ENCODE data around the gene PHYKPL. TPM values are rescaled to one million over a fixed set of nuclear protein-coding genes. Genes with fewer than 3 reads are reported as not detected.

PHYKPL gene
- total RNA-seq, 2 donors from 2014 or later: 43.4 to 135 TPM

DNA sequence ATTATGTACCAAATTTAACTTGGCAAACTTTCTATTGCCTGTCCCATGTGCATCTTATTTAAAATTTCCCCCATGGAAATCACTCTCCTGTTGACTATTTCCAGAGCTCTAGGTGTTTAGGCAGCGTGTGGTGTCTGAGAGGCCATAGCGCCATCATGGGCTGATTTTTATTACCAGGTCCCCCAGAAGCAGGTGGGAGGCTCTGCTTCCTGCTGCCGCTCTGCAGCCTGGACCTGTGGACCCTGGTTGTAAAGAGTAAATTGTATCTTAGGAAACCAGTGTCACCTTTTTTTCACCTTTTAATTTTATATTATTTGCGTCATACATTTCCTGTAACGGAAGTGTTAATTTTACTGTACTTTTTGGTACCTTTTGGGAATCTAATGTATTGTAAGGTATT, 21.9 kb downstream of the PHYKPL start:
- 85% methylated on average over 5 of the region's 5 CpGs for WGBS
- no peaks in the 10 kb centered on the region for H3K9me3 ChIP-seq
- H3K4me3 ChIP-seq: no peak overlapping the region
- TF ChIP-seq POLR2AphosphoS5 (IDR thresholded peaks at IDR 0.05) (no peak), POLR2A (IDR thresholded peaks at IDR 0.05) (no peak)
- TF ChIP-seq, protein P1, sequence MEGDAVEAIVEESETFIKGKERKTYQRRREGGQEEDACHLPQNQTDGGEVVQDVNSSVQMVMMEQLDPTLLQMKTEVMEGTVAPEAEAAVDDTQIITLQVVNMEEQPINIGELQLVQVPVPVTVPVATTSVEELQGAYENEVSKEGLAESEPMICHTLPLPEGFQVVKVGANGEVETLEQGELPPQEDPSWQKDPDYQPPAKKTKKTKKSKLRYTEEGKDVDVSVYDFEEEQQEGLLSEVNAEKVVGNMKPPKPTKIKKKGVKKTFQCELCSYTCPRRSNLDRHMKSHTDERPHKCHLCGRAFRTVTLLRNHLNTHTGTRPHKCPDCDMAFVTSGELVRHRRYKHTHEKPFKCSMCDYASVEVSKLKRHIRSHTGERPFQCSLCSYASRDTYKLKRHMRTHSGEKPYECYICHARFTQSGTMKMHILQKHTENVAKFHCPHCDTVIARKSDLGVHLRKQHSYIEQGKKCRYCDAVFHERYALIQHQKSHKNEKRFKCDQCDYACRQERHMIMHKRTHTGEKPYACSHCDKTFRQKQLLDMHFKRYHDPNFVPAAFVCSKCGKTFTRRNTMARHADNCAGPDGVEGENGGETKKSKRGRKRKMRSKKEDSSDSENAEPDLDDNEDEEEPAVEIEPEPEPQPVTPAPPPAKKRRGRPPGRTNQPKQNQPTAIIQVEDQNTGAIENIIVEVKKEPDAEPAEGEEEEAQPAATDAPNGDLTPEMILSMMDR (IDR thresholded peaks at IDR 0.05): no peak
- intact Hi-C loops (cut with DNase I): no loop called here
- DNase-seq (ENCODE audit: low spot score): no peak
- H3K36me3 ChIP-seq: peaks cover 32 to 33% of the 10 kb centered on the region in 2 donors
- peaks cover 13% of the 10 kb centered on the region for H3K4me1 ChIP-seq (replicated peaks)
- H3K27me3 ChIP-seq (replicated peaks; ENCODE audit: insufficient read depth): no peaks in the 10 kb centered on the region
- no peak overlapping the region for H3K27ac ChIP-seq

- intact Hi-C loops (cut with DNase I): no loop called here
- H3K27me3 ChIP-seq (replicated peaks; ENCODE audit: insufficient read depth): no peaks in the 10 kb centered on the region
- peaks cover 13% of the 10 kb centered on the region for H3K4me1 ChIP-seq (replicated peaks)
- 87% methylated on average over 18 of the region's 18 CpGs for WGBS
- no peak for DNase-seq (ENCODE audit: low spot score)
- no peak overlapping the region for H3K4me3 ChIP-seq
- H3K9me3 ChIP-seq: no peaks in the 10 kb centered on the region
- TF ChIP-seq POLR2A (IDR thresholded peaks at IDR 0.05) (no peak), POLR2AphosphoS5 (IDR thresholded peaks at IDR 0.05) (no peak)
- TF ChIP-seq, protein P1 (IDR thresholded peaks at IDR 0.05): no peak
- H3K27ac ChIP-seq: no peak overlapping the region
- H3K36me3 ChIP-seq: peaks cover 32 to 33% of the 10 kb centered on the region in 2 donors
Measured at GRCh38 chr5:178210073-178210535, 22.5 kb downstream of the PHYKPL start.

DNA sequence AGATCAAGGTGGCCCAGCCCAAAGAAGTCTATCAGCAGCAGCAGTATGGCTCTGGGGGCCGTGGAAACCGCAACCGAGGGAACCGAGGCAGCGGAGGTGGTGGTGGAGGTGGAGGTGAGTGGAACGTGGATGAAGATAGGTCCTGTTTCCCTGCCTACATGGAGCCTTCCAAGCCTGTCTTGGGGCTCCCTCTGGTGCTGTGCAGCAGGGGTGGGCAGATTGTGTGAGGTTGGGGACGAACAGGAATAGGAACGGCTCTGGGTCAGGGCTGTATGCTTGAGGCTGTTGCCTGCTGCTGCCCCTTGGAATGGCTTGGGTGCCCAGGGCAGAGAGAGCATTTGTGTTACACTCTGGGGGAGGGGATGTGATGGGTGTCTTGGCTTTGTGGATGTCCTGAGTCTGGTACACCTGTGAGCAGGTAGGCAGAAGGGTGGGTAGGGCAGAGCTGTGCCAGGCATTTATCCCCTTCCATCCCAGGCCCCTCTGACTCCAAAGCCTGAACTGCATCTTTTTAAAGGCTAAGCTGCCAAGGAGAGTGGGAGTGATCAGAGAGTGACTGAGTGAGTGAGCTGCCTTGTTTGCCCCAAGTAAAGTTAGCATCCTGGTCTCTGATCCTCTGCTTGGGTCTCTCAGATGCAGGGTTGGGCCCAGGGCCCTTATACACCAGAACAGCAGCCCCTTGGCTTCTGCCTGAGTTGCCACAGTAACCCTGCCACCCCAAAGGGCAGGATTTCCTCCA, 23.1 kb downstream of the PHYKPL start:
- no peaks in the 10 kb centered on the region for H3K27me3 ChIP-seq (replicated peaks; ENCODE audit: insufficient read depth)
- H3K27ac ChIP-seq: no peak overlapping the region
- no peaks in the 10 kb centered on the region for H3K9me3 ChIP-seq
- intact Hi-C loops (cut with DNase I): no loop called here
- WGBS: 88% methylated on average over 8 of the region's 8 CpGs
- DNase-seq (ENCODE audit: low spot score): no peak
- peaks cover 29 to 32% of the 10 kb centered on the region in 2 donors for H3K36me3 ChIP-seq
- H3K4me3 ChIP-seq: no peak overlapping the region
- no peak for TF ChIP-seq POLR2AphosphoS5 (IDR thresholded peaks at IDR 0.05)
- TF ChIP-seq, protein P1 (IDR thresholded peaks at IDR 0.05): no peak
- TF ChIP-seq POLR2A (IDR thresholded peaks at IDR 0.05): no peak
- H3K4me1 ChIP-seq (replicated peaks): peaks cover 13% of the 10 kb centered on the region

DNA sequence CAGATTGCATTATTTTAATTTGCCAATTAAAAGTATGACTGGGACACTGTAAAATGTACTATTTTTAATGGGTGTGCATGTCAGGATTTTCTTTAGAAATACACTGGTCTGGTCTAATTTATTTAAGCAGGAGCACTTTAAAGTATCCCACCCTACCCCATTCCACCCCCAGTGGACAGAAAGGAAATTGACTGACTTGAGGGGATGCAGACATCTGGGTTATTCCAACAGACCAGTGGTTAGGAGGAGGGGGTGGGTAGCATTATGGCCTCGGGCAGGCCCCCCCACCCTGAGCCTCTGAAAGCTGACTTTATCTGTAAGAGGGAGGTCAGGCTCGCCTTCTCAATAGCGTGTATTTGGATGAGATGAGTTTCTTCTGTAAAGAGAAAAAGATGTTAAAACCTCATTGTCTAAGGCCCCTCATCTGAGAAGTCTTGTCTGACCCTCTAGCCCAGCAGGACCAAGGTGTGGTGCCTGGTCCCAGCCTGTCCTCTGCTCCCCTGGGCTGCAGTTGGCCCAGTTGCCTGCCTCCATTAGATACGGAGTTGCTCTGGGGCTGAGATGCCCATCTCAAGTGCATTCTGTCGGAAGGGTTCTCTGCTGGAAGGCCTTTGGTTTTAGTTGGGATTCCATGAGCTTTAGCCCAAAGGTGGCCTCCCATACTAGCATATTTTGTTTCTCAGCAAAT, 23.9 kb downstream of the PHYKPL start:
- 70% methylated on average over 5 of the region's 5 CpGs for WGBS
- peaks cover 13% of the 10 kb centered on the region for H3K4me1 ChIP-seq (replicated peaks)

More for the DNA sequence above, 23.9 kb downstream of the PHYKPL start:
- Histone ChIP-seq H3K27ac (no peak overlapping the region), H3K27me3 (replicated peaks; ENCODE audit: insufficient read depth) (no peaks in the 10 kb centered on the region), H3K9me3 (no peaks in the 10 kb centered on the region), H3K4me3 (no peak overlapping the region), H3K36me3 (peaks cover 25 to 32% of the 10 kb centered on the region in 2 donors)
- intact Hi-C loops (cut with DNase I): no loop called here
- TF ChIP-seq POLR2A (IDR thresholded peaks at IDR 0.05): no peak
- TF ChIP-seq, protein P1 (IDR thresholded peaks at IDR 0.05): no peak
- no peak for TF ChIP-seq POLR2AphosphoS5 (IDR thresholded peaks at IDR 0.05)
- DNase-seq (ENCODE audit: low spot score): no peak

Data from prostate gland (tissue), 2 donors.